Right ventricle myocardium inferior (tissue), 1 donor: ENCODE results near the gene PAK5. TPM values are rescaled to one million over a fixed set of nuclear protein-coding genes. Genes with fewer than 3 reads are reported as not detected.

Experiments
- ATAC-seq: fragments of 200-7000 bp; cut with Tn5 transposase; one replicate; pipeline ENCODE4 v1.9.1; 2020; ENCODE audit warnings: mild to moderate bottlenecking, moderate library complexity
- DNase-seq: peaks from one replicate; pipeline ENCODE4 v3.0.0; 2021; ENCODE audit errors: missing footprints
- intact Hi-C: fragments of 100-400 bp; cut with DNase I; formaldehyde crosslinking; loops from one replicate; pipeline ENCODE4 v1.11.0; 2022
- total RNA-seq: library from RNA; stranded (reverse); fragmentation: NEBNext Ultra II Directional; extraction: Animal tissue kit (Norgen Biotek cat#: 25700); gene quantifications from one replicate; pipeline ENCODE4 v1.2.1, GENCODE V29; 2021
- donor health status: DM: no; HTN: yes; CAD: no; lungs with severe emphysema.

Gene PAK5
- total RNA-seq, 1 donor from 2014 or later = not detected

- DNase-seq = no peak
- no peak for ATAC-seq
- intact Hi-C loops = no loop called here
Measured at GRCh38 chr20:9491324-9491723, 347.6 kb downstream of the PAK5 start.

DNA sequence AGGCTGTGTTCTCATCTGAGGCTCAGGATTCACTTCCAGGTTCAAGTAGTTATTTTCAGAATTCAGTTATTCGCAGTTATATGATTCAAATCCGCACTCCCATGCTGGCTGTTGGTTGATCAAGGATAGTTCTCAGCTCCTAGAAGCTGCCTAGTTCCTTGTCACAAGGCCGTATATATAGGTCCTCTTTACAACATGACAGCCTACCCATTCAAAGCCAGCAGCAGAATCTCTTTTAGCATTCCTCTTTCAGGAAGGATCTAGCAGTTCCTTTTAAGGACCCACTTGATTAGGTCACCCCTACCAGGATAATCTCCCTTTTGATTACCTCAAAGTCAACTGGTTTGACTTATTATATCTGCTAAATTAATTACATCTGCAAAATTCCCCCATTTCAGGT is 348.2 kb downstream of the PAK5 start:
- no peak for ATAC-seq
- no peak for DNase-seq
- intact Hi-C loops = no loop called here

DNA sequence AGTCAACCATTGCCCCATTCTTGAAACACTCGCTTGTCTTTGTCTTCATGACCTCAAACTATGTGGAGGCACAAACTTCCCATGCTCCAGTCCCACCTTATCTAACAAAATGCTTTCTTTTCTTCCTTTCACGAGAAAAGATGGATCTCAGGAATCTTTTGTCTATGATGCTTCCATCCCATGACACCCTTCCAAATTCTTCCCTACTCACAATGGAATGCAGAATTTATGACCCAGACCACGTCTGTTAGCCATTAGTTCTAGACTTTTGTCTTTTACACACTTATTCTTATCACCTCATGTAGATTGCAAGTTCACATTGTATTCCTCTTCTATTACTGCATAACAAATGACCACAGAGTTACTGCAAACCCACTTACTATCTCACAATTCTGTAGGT is 348.7 kb downstream of the PAK5 start:
- DNase-seq (no peak), ATAC-seq (no peak)
- intact Hi-C loops = no loop called here

DNA sequence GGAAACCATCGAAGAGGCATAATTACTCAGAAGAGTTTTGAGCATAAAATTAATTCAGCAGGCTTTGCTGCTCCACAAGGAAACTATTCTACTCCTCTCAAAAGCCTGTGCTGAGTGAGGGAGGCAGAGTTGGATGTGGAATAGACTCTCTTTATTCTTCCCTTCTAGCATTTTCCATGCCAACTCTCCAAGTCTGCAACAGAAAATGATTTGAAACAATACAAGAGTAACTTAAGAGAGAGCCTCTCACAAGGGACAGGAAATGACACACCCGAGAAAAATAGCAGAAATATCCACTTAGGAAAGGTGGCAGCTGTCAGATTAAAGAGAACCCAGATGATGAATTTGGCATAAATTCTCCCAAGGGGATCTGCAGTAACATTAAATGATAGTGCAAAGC is 350.8 kb downstream of the PAK5 start:
- DNase-seq (no peak), ATAC-seq (no peak)
- intact Hi-C loops = loop anchor here (10.0 kb wide), 1 partner anchor 83 kb away; no protein-coding TSS in a partner anchor

Other genes starting within 250 kb of the PAK5 start
- 1.1 TPM for gene ANKEF1, start 195.9 kb upstream of the PAK5 start, total RNA-seq